ENCODE data around the gene SH3BP4.

SH3BP4 gene

GRCh38 chr2:234968631-234969305 lies 17.0 kb downstream of the SH3BP4 start:
- DNase-seq = no peak

- DNase-seq = no peak
Measured at GRCh38 chr2:234969306-234970098, 17.7 kb downstream of the SH3BP4 start.

GRCh38 chr2:234970099-234970440 lies 18.3 kb downstream of the SH3BP4 start:
- no peak for DNase-seq

GRCh38 chr2:234970477-234970882 lies 18.7 kb downstream of the SH3BP4 start:
- DNase-seq = no peak

GRCh38 chr2:234971496-234971895 lies 19.7 kb downstream of the SH3BP4 start:
- no peak for DNase-seq

GRCh38 chr2:234973008-234973407 lies 21.2 kb downstream of the SH3BP4 start:
- DNase-seq = no peak

- no peak for DNase-seq
Measured at GRCh38 chr2:234974501-234975385, 22.9 kb downstream of the SH3BP4 start.

- DNase-seq = no peak
Measured at GRCh38 chr2:234975611-234976010, 23.8 kb downstream of the SH3BP4 start.

- no peak for DNase-seq
Measured at GRCh38 chr2:234976479-234977227, 24.8 kb downstream of the SH3BP4 start.

- no peak for DNase-seq
Measured at GRCh38 chr2:234977228-234977679, 25.4 kb downstream of the SH3BP4 start.

GRCh38 chr2:234978466-234979203 lies 26.8 kb downstream of the SH3BP4 start:
- DNase-seq = no peak

- no peak for DNase-seq
Measured at GRCh38 chr2:234979204-234980167, 27.7 kb downstream of the SH3BP4 start.

- no peak for DNase-seq
Measured at GRCh38 chr2:234980451-234981187, 28.8 kb downstream of the SH3BP4 start.

GRCh38 chr2:234981197-234982095 lies 29.6 kb downstream of the SH3BP4 start:
- no peak for DNase-seq

- no peak for DNase-seq
Measured at GRCh38 chr2:234982096-234982834, 30.4 kb downstream of the SH3BP4 start.

GRCh38 chr2:234983011-234983726 lies 31.4 kb downstream of the SH3BP4 start:
- DNase-seq = no peak

GRCh38 chr2:234985608-234986245 lies 33.9 kb downstream of the SH3BP4 start:
- no peak for DNase-seq
